Measurements from ENCODE around the gene JAKMIP1.

Gene JAKMIP1

DNA sequence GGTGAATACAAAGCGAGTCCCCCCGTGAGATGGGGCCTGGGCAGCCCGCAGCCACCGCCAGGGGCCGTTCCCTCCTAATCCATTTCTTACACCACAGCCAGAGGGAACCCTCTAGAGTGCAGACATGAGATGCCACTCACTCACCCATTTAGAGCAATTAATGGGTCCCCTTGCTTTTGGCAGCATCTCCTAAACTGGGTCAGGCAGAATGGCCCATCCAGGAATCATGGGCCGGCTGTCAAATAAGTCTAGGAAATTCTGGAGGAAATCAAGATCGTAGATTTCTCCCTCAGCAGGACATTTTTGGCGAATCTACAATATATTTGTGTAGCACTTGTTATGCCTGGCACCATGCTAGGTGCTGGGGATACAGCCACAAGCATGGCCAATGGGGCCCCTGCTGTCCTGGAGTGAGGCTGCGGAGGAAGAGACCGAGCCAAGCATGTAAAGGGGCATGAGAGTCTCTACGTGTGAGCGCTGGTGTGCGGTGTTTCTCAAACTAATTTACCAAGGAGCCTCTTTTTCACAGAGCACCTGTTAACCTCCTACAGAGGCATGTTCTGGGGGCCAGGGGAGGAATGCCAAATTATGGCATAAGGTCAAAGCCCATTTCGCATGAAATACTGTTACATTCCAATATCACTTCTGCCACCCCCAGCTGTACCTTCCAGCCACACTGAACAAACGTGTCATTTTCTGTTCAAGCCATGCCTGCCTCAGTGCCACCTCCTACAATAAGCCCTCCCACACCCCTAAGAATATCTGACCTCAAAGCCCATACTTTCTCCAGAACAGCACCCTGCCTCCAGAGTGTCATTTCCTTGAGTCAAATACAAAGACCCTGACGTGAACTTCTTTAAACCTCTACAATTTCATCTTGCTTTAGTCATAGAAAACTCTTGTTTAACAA, 28.1 kb upstream of the JAKMIP1 start:
- Histone ChIP-seq H3K27ac (ENCODE audit: low read length) (no peak overlapping the region), H3K27me3 (ENCODE audit: control insufficient read depth, insufficient read depth, low read length) (no peaks in the 10 kb centered on the region), H3K4me3 (ENCODE audit: low read length) (no peak overlapping the region), H3K4me1 (ENCODE audit: control insufficient read depth, insufficient read depth, low read length) (no peaks in the 10 kb centered on the region), H3K9me3 (ENCODE audit: control insufficient read depth, insufficient read depth, low read length) (no peaks in the 10 kb centered on the region), H3K36me3 (ENCODE audit: control insufficient read depth, insufficient read depth, low read length) (no peaks in the 10 kb centered on the region)
- no peak for DNase-seq (ENCODE audit: low read depth, low spot score)
- WGBS (ENCODE audit: insufficient coverage, insufficient read length), result no CpG with 5 or more reads among the region's 16 CpGs

DNA sequence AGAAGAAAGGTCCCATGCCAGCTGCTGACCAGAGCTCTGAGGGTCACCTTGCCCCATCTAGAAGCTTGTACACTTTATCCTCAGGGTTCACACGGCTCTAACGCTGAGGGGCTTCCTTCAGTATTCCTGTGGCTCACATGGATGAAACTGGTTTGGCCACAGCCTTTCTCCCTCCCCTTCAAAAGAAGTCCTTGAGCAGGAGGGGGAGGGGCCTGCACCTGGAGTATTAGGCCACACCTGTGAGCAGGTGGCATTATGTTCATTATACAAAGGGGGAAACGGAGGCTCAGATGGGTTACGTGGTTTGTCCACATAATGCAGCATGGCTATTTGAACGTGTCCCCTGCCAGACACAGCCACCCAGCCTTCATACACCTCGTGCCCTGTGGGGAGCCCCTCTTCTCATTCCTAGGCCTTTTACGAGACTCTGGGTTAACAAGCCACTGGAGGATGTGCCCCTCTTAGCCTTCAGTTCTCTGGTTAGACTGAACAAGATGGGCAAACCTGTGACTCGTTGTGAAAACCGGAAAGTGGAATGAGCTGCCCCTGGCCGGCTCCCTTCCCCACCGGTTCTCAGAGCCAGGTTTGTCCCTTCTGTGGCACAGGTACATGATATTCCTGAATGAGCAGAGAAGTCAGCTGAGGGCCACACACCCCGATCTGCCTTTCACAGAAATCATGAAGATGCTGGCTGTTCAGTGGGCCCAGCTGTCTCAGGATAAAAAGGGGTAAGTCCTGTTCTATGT, 27.2 kb upstream of the JAKMIP1 start:
- Histone ChIP-seq H3K9me3 (ENCODE audit: control insufficient read depth, insufficient read depth, low read length) (no peaks in the 10 kb centered on the region), H3K4me3 (ENCODE audit: low read length) (no peak overlapping the region), H3K36me3 (ENCODE audit: control insufficient read depth, insufficient read depth, low read length) (no peaks in the 10 kb centered on the region), H3K27ac (ENCODE audit: low read length) (no peak overlapping the region), H3K27me3 (ENCODE audit: control insufficient read depth, insufficient read depth, low read length) (no peaks in the 10 kb centered on the region), H3K4me1 (ENCODE audit: control insufficient read depth, insufficient read depth, low read length) (no peaks in the 10 kb centered on the region)
- no CpG with 5 or more reads among the region's 12 CpGs for WGBS (ENCODE audit: insufficient coverage, insufficient read length)
- DNase-seq (ENCODE audit: low read depth, low spot score), result no peak

DNA sequence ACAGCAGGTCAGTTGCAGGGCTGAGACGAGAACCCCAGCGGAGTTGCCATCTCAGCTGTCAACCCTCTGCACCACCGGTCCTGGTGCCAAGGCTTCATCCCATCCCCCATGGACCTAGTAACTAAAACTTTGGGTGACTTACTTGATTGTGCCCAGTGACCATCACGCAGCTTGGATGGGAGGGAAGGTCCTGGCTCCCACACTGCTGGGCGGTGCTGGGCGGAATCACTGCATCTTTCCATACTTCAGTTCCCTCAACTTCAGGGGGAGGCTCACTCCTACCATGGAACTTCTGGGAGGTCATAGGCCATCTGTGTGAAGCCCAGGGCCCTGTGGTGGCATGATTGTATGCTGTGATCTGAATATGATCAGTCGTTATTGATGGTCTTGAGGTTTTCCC, 26.2 kb upstream of the JAKMIP1 start:
- Histone ChIP-seq H3K9me3 (ENCODE audit: control insufficient read depth, insufficient read depth, low read length) (no peaks in the 10 kb centered on the region), H3K27ac (ENCODE audit: low read length) (no peak overlapping the region), H3K4me3 (ENCODE audit: low read length) (no peak overlapping the region), H3K27me3 (ENCODE audit: control insufficient read depth, insufficient read depth, low read length) (no peaks in the 10 kb centered on the region), H3K36me3 (ENCODE audit: control insufficient read depth, insufficient read depth, low read length) (no peaks in the 10 kb centered on the region), H3K4me1 (ENCODE audit: control insufficient read depth, insufficient read depth, low read length) (0 out of 2 replicates have a peak, but pooled peaks cover 3% of the 10 kb centered on the region)
- no CpG with 5 or more reads among the region's 7 CpGs for WGBS (ENCODE audit: insufficient coverage, insufficient read length)
- DNase-seq (ENCODE audit: low read depth, low spot score), result no peak

DNA sequence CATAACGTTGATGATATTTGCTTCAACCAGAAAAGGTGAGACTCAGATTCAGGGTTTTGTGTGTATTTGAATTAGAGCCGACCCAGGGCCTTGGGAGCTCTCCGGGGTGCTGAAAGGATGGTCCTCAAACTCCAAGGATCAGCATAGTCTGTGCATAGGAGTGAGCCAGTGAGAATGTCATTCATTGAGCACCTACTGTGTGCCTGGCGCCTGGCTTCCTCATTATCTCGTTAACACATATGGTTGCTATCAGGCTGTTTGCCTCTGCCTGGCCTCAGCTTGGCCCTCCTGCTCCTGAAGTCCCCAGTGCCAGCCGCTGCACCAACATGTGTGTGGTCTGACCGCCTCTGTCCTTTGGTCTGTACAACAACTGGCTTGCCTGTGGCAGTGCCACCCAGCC, 25.1 kb upstream of the JAKMIP1 start:
- no peaks in the 10 kb centered on the region for H3K27me3 ChIP-seq (ENCODE audit: control insufficient read depth, insufficient read depth, low read length)
- no peak overlapping the region for H3K4me3 ChIP-seq (ENCODE audit: low read length)
- H3K9me3 ChIP-seq (ENCODE audit: control insufficient read depth, insufficient read depth, low read length), result no peaks in the 10 kb centered on the region
- H3K4me1 ChIP-seq (ENCODE audit: control insufficient read depth, insufficient read depth, low read length), result 0 out of 2 replicates have a peak, but pooled peaks cover 3% of the 10 kb centered on the region
- H3K36me3 ChIP-seq (ENCODE audit: control insufficient read depth, insufficient read depth, low read length), result no peaks in the 10 kb centered on the region
- H3K27ac ChIP-seq (ENCODE audit: low read length), result no peak overlapping the region
- no peak for DNase-seq (ENCODE audit: low read depth, low spot score)
- no CpG with 5 or more reads among the region's 7 CpGs for WGBS (ENCODE audit: insufficient coverage, insufficient read length)

DNA sequence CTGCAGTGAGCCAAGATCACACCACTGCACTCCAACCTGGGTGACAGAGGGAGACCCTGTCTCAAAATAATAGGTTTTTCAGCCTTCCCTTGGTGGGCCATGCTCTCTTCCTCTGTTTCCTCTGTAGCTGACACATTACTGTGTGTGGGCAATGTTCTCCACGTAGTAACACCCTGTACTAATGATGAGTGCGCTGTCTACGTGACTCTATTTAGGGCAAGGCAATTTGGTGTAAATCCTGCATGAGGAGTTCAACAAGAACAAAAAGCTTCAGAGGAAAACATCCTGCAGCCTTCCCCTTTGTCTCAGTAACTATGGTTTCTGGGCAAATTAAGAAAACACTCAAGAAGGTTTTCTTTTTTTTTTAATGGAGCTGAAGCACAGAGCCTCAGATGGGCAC, 24.4 kb upstream of the JAKMIP1 start:
- Histone ChIP-seq H3K27ac (ENCODE audit: low read length) (no peak overlapping the region), H3K27me3 (ENCODE audit: control insufficient read depth, insufficient read depth, low read length) (no peaks in the 10 kb centered on the region), H3K4me3 (ENCODE audit: low read length) (no peak overlapping the region), H3K9me3 (ENCODE audit: control insufficient read depth, insufficient read depth, low read length) (no peaks in the 10 kb centered on the region), H3K4me1 (ENCODE audit: control insufficient read depth, insufficient read depth, low read length) (0 out of 2 replicates have a peak, but pooled peaks cover 3% of the 10 kb centered on the region), H3K36me3 (ENCODE audit: control insufficient read depth, insufficient read depth, low read length) (no peaks in the 10 kb centered on the region)
- DNase-seq (ENCODE audit: low read depth, low spot score), result no peak
- WGBS (ENCODE audit: insufficient coverage, insufficient read length), result no CpG with 5 or more reads among the region's 3 CpGs

DNA sequence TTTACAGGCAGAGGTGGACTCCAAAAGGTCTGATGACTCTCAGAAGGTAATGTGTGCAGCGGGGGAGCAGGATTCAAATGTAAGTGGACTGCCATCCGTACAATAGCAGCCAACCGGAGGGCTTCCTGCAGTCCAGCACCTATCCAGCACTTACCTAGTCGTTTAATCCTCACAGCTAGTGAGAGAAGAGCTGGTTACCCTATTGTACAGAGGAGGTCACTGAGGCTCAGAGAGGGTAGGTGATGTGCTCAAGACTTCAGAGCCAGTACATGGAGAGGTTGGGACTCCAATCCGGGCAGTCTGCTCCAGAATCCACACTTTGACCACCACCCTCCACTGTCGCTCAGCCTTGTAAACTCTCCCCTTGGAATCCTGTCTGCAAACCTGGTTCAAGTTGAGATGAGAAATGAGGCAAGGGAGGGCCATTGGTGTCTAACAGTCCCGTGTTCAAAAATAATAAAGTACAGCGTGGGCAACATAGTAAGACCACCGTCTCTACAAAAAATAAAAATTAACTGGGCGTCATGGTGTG, 22.5 kb upstream of the JAKMIP1 start:
- H3K27ac ChIP-seq (ENCODE audit: low read length), result no peak overlapping the region
- H3K4me3 ChIP-seq (ENCODE audit: low read length), result no peak overlapping the region
- H3K36me3 ChIP-seq (ENCODE audit: control insufficient read depth, insufficient read depth, low read length), result no peaks in the 10 kb centered on the region
- H3K4me1 ChIP-seq (ENCODE audit: control insufficient read depth, insufficient read depth, low read length), result peaks cover 3% of the 10 kb centered on the region; the same call in 1 of the 2 replicates
- H3K27me3 ChIP-seq (ENCODE audit: control insufficient read depth, insufficient read depth, low read length), result no peaks in the 10 kb centered on the region
- H3K9me3 ChIP-seq (ENCODE audit: control insufficient read depth, insufficient read depth, low read length), result no peaks in the 10 kb centered on the region
- no CpG with 5 or more reads among the region's 10 CpGs for WGBS (ENCODE audit: insufficient coverage, insufficient read length)
- no peak for DNase-seq (ENCODE audit: low read depth, low spot score)

DNA sequence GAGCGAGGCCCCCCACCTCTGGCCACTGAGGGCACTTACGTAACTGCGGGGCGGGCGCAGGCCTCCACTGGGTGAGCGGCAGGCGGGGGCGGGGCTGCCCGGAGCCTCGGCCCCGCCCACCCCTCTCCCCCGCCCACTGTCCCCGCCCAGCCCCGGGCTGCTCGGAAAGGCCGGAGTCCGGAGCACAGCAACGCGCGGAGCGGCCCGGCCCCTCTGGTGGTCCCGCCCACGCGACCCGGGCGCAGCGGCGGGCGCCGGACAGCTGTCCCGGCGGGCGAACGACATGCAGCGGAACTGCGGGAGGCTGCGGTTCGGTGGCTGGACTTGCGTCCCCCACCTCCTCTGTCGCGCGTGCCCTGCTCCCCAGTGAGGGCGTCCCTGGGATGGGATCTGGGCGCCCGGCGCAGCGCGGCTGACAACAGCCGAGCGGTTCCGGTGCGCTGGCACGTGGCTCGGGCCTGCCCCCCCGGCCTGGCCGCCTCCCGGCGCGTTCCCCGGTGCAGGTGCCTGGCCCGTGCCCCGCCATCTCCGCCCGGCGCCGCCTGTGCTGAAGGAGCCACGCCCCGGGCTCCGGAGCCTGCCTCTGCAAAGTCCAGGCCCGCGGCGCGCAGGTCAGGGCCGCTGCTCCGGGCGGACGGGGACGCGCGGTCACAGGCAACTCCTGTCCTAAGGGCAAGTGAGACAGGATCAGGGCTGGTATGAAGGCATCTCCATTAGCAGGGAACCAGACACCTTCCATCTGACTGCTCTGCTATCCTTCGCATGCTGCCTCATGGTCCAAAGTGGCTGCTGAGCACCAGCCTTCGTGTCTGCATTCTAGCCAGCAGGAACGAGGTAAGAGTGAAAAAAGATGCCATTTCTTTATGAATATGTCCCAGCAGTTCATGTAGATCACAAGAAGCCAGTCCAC, 21.8 kb upstream of the JAKMIP1 start:
- no peak for DNase-seq (ENCODE audit: low read depth, low spot score)

DNA sequence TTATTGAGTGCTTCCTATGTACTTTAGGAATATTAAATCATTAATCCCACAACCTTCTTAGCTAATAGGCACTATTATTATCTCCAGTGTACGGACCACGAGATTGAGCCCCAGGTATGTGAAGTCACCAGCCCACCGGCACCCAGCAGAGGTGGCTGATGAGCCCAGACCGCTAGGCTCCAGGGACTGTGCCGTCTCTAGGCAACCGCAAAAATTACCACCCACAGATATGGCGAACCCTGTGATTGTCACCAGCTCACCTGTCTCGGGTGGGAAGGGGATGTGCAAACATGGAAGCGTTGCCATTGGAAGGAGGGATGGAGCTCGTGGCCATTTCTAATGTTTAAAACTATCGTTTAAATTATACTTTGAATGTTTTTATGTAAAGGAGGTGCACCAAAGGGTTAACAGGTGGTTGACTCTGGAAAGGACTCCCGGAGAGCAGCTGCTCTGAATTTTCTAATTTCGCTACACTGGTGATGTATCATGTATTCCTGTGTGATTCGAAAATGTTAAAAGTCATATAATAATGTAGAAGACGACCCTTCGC, 21.0 kb upstream of the JAKMIP1 start:
- WGBS (ENCODE audit: insufficient coverage, insufficient read length), result no CpG with 5 or more reads among the region's 16 CpGs
- Histone ChIP-seq H3K36me3 (ENCODE audit: control insufficient read depth, insufficient read depth, low read length) (no peaks in the 10 kb centered on the region), H3K4me3 (ENCODE audit: low read length) (peak overlapping the region; percentile 40; the same call in 1 of the 2 replicates), H3K27me3 (ENCODE audit: control insufficient read depth, insufficient read depth, low read length) (no peaks in the 10 kb centered on the region), H3K4me1 (ENCODE audit: control insufficient read depth, insufficient read depth, low read length) (peaks cover 3% of the 10 kb centered on the region; the same call in 1 of the 2 replicates), H3K9me3 (ENCODE audit: control insufficient read depth, insufficient read depth, low read length) (no peaks in the 10 kb centered on the region), H3K27ac (ENCODE audit: low read length) (no peak overlapping the region)
- no peak for DNase-seq (ENCODE audit: low read depth, low spot score)

More for the DNA sequence above, 21.8 kb upstream of the JAKMIP1 start:
- H3K27me3 ChIP-seq (ENCODE audit: control insufficient read depth, insufficient read depth, low read length), result no peaks in the 10 kb centered on the region
- H3K9me3 ChIP-seq (ENCODE audit: control insufficient read depth, insufficient read depth, low read length), result no peaks in the 10 kb centered on the region
- H3K36me3 ChIP-seq (ENCODE audit: control insufficient read depth, insufficient read depth, low read length), result no peaks in the 10 kb centered on the region
- H3K4me3 ChIP-seq (ENCODE audit: low read length), result peak overlapping the region; percentile 40; the same call in 1 of the 2 replicates
- H3K27ac ChIP-seq (ENCODE audit: low read length), result no peak overlapping the region
- peaks cover 3% of the 10 kb centered on the region; the same call in 1 of the 2 replicates for H3K4me1 ChIP-seq (ENCODE audit: control insufficient read depth, insufficient read depth, low read length)
- WGBS (ENCODE audit: insufficient coverage, insufficient read length), result no CpG with 5 or more reads among the region's 84 CpGs

DNA sequence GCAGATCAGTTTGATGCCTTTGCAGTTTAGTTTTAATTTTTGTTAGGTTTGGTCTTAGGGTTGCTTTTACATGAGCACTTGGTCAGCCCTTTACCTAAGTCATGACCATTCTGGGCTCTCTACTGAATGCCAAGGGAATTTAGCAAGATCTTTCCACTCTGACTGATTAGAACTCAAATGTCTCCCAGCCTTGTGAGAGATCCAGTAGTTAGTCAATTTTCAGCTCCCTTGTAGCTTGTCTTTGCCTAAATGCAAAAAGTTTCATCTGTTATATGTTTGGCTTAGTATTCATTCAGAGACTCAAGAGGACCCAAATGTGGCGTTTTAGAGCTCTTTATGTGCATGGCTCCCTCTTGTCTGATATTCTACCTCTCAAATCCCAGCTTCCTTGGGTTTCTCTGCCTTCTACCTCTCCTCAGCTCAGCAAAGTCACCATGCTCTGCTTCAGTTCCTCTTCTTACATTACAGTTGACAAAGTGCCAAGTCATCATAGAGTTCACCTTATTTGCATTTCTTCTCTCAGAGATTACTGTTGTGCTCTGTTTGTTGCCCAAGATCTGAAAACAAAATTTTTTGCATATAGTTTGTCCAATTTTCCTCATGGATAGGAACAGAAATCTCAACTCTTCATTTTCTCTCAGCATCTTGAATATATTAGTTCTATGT, 17.5 kb upstream of the JAKMIP1 start:
- no peak for DNase-seq (ENCODE audit: low read depth, low spot score)
- no CpG with 5 or more reads among the region's 1 CpG for WGBS (ENCODE audit: insufficient coverage, insufficient read length)
- no peaks in the 10 kb centered on the region for H3K36me3 ChIP-seq (ENCODE audit: control insufficient read depth, insufficient read depth, low read length)
- no peaks in the 10 kb centered on the region for H3K9me3 ChIP-seq (ENCODE audit: control insufficient read depth, insufficient read depth, low read length)
- no peak overlapping the region for H3K4me3 ChIP-seq (ENCODE audit: low read length)
- no peaks in the 10 kb centered on the region for H3K27me3 ChIP-seq (ENCODE audit: control insufficient read depth, insufficient read depth, low read length)
- no peak overlapping the region for H3K27ac ChIP-seq (ENCODE audit: low read length)
- peaks cover 3% of the 10 kb centered on the region; the same call in 1 of the 2 replicates for H3K4me1 ChIP-seq (ENCODE audit: control insufficient read depth, insufficient read depth, low read length)

Data from iPS DF 6.9 (cell line).